Activated CD4-positive, CD25-positive, alpha-beta regulatory T cell treated with anti-CD3 and anti-CD28 coated beads, Interleukin-2, amount 50 U/mL, for 24 hours (primary cell): ENCODE data around the gene PRF1.
"Not testable (repeated sequence)": the region's sequence is repeated elsewhere in the genome, so short reads cannot be mapped to it uniquely, and the experiment has no call there.

Experiments
- ATAC-seq, 2 donors: fragments of 150-1000 bp; cut with Tn5 transposase; one replicate each; pipeline ENCODE4 v1.10.0; 2021; ENCODE audit warnings: mild to moderate bottlenecking in 1 of 2, moderate library complexity in 1 of 2

The PRF1 gene

DNA sequence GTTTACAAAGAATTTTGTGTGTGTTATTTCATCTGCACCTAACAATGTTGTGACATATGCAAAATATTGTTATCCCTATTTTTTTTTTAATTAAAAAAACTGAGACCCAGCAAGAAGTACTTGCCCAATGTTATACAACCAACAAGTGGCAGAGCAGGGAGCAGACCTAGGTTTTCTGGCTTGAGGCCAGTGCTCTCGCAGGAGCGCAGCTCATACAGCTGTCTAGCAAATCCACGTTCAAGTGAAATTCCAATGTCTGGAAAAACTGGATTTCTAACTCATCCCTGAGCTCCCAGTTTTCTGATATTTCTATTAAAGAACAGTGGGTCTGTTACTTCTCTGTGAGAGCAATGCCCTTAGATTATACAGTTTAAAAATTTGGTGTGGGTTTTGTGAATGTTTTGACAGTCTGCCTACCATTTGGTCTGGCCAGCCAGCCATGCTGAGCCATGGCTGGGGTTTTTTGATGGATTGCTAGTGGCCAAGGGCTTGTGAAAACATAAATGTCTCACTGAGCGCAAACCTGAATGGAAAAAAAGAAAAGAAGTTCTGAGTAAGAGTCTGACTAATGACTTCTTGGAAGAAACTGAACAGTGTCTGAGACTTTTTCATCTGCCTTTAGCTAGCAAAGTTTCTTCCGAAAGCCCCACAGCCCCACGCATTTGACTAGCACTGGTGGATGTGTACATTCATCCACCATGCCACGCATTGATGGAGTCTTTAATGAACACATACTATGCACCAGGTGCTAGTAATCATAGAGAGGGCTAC is 15.4 kb upstream of the PRF1 start:
- ATAC-seq = peak; percentile 71 to 83

GRCh38 chr10:70616761-70617160 is 14.2 kb upstream of the PRF1 start:
- ATAC-seq = no peak

GRCh38 chr10:70615784-70616522 is 13.4 kb upstream of the PRF1 start:
- ATAC-seq = no peak

- no peak for ATAC-seq
These were observed 12.7 kb upstream of the PRF1 start for GRCh38 chr10:70615211-70615610.

DNA sequence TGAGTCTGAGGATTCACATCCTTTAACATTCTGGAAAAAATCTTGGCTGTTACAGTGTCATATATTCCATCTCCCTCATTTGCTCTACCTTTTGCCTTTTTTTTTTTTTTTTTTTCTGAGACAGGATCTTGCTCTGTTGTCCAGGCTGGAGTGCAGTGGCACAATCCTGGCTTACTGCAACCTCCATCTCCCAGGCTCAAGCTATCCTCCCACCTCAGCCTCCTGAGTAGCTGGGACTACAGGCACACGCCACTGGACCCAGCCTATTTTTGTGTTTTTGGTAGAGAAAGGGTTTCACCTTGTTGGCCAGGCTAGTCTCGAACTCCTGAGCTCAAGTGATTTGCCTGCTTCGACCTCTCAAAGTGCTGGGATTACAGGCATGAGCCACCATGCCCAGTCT is 11.8 kb upstream of the PRF1 start:
- not testable (repeated sequence) for ATAC-seq

DNA sequence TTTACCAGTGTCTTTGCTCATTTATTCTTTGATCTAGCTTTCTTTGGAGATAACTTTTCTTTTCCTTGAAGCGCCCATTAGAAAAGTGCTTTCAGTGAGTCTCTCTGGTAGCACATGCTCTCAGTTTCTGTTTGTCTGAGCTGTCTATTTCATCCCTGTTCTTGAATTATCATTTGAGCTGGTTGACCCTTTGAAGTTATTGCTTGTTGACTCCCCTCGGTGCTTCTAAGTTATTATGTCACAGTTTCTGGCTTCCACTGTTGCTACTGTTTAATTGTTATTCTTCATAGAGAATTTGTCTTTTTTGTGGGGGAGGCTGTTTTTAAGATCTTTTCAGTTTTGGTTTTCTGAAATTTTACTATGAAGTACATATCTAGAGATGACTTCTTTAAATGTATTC is 11.4 kb upstream of the PRF1 start:
- ATAC-seq = peak; percentile 28 to 62

- no peak for ATAC-seq
These were observed 5.4 kb upstream of the PRF1 start for GRCh38 chr10:70607936-70608335.

DNA sequence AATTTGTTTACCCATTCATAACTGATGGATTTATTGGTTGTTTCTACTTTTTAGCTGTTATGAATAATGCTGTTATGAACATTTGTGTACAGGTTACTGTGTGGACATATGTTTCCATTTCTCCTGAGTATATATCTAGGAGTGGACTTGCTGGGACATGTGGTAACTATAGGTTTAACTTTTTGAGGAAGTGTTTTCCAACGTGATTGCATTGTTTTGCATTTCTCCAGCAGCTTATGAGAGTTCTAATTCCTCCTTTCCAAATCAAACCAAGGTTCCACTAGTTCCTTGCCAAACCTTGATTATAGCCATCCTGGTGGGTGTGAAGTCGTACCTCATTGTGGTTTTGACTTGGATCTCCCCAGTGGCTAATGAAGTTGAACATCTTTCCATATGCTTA is 2.6 kb upstream of the PRF1 start:
- ATAC-seq = no peak

DNA sequence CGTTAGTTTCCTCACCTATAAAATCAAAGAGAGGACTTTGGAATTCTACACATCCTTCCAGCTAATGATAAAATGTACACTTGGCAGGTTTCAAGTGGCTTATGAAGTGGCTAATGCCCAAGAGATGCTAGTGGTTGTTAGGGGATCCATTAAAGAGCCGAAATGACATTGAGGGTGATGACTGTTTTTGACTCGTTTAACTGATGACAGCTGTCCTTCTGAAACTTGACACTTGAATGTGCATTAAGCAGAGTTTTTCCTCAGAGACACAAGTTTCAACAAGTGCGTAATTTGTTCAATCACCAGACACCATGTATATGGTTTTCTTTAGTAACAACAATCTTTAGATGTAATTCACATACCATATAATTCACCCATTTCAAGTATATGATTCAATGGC is 1.6 kb upstream of the PRF1 start:
- ATAC-seq = no peak

- ATAC-seq = no peak
These were observed 884 bp upstream of the PRF1 start for GRCh38 chr10:70603449-70603801.

DNA sequence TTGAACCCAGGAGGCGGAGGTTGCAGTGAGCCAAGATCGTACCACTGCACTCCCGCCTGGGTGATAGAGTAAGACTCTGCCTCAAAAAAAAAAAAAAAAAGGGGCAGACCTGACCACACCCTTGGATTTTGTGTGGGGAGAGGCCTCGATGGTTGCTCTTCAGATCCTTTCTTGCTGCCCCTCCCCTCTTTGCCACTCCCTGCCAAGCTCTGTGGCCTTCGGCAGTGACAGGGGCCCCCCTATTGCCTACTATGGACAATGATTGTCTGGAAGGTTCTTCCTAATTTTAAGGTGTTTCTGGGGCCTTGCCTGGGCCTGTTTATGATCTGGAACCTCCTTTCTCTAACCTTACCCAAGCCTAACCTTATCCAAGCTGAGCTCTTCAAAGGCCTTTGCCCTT is 795 bp downstream of the PRF1 start:
- no peak for ATAC-seq

GRCh38 chr10:70600512-70601395 is 1.8 kb downstream of the PRF1 start:
- ATAC-seq = no peak

- no peak for ATAC-seq
These were observed 2.8 kb downstream of the PRF1 start for GRCh38 chr10:70599791-70600190.

DNA sequence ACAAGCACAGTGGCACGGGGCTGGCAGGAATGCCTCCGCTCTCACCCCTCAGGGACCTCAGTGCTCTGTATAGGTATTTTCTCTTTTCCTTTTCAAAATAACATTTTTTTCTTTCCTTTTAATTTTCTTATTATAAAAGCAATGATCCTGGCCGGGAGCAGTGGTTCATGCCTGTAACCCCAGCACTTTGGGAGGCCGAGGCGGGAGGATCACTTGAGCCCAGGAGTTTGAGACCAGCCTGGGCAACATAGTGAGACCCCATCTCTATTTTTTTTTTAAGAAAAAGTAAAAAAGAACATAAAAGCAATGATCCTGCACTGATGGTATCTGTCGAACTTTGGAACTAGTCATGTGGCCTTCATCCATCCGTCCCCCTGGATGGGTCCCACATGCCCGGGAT is 3.2 kb downstream of the PRF1 start:
- ATAC-seq = no peak

- no peak for ATAC-seq
These were observed 3.7 kb downstream of the PRF1 start for GRCh38 chr10:70598857-70599295.

- no peak for ATAC-seq
These were observed 4.4 kb downstream of the PRF1 start for GRCh38 chr10:70597856-70598815.

- ATAC-seq = no peak
These were observed 5.4 kb downstream of the PRF1 start for GRCh38 chr10:70596860-70597809.

DNA sequence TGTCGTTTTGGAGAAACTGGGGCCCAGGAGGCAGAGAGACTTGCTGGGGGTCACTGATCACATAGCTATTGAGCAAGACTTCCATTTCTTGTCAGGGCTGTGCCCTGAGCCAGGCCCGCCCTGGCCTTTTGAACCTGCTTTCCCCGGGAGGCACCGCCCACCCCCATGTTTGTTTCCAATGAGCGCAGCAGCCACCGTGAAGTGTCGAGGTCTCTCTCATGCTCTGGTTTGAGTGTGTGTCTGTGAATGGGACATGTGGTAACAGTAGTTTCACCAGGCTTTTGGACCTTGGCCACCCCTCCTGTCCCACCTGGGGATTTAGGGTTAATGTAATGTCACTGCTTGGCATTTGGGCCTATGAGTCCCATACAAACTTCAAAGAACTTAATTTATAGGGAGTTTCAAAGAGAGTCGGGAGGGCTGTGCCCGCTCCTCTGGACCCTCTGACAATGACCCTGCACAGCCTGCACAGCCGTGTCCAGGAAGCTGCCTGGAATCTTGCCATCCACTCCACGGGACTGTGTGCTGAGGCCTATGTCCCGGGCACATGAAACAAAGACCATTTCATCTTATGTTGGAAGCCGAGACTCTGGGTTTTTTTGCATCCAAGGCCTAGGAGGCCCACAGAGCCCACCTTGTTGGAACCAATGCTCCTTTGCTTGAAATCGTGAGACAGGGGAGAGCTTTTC is 6.3 kb downstream of the PRF1 start:
- ATAC-seq = no peak

DNA sequence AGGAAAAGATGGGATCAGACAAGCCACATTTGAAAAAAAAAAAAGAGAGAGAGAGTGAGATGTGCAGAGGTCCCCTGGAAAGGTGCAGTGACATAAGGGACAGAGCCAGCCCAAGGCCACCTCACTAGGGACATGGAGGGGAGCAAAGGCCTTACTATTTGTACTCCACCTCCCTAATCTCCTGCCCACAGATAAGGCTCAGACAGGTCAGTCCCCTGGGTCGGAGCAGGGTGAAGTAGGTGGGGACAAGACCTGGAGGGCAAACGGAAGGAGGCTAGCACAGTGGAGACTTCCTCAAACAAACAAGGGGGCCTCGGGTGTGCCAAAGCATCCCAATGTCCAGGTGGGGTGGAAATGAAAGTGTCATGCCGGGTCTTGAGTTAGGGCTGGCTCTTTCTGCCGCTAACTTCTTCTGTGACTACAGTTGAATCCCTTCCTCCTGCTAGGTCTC is 7.0 kb downstream of the PRF1 start:
- ATAC-seq = no peak

GRCh38 chr10:70594161-70594560 is 8.4 kb downstream of the PRF1 start:
- ATAC-seq = no peak
